Endothelial cell of umbilical vein (primary cell): ENCODE measurements around the gene TMEM222. TPM values are rescaled to one million over a fixed set of nuclear protein-coding genes. Genes with fewer than 3 reads are reported as not detected.

Source experiments
- BruUV-seq: library from RNA; stranded (reverse); fragments of 400-500 nt; replicated peaks from 2 replicates; lab custom pipeline; 2021; lab: Mats Ljungman, UMichigan
- CTCF ChIA-PET: fragments of 300-600, 350-600 bp; sonication (Branson Sonifier 250); formaldehyde crosslinking; loops from one replicate; lab custom pipeline; 2021; ENCODE audit warnings: antibody characterized with exemption, inconsistent platforms; lab: Charles Lee
- POLR2A ChIA-PET: fragments of 300-600, 350-600 bp; sonication (Branson Sonifier 250); formaldehyde crosslinking; loops from one replicate; lab custom pipeline; 2021; ENCODE audit warnings: antibody characterized with exemption, inconsistent platforms; lab: Charles Lee
- DNase-seq: peaks from one replicate; pipeline ENCODE4 v3.0.0-alpha.2; 2011; ENCODE audit warnings: low read depth, low spot score
- FAIRE-seq: peaks from 2 replicates; lab custom pipeline; 2011; peaks lifted over from hg19 to GRCh38; lab: Jason Lieb, UNC
- H2AFZ ChIP-seq: 2 replicates; pipeline ENCODE4 v1.6.0; 2012; ENCODE audit warnings: low read depth, low read length, control low read depth, inconsistent platforms
- H3K27ac ChIP-seq: 2 replicates; pipeline ENCODE4 v1.5.1; 2011; ENCODE audit warnings: low read depth, mild to moderate bottlenecking, control low read depth, low read length, moderate library complexity; ENCODE audit not compliant: insufficient read depth
- H3K27me3 ChIP-seq, 2 experiments: 2 replicates each; pipeline versions ENCODE4 v1.6.0 to v1.6.1; 2011; ENCODE audit warnings: low read length in 2 of 2, mixed read lengths in 1 of 2; ENCODE audit not compliant: control insufficient read depth in 2 of 2, insufficient read depth in 2 of 2
- H3K36me3 ChIP-seq, 2 experiments: 2 replicates in 1 of 2; 3 replicates in 1 of 2; pipeline ENCODE4 v1.5.1; 2011; ENCODE audit warnings: low read length in 2 of 2, mild to moderate bottlenecking in 1 of 2, moderate library complexity in 1 of 2; ENCODE audit not compliant: control insufficient read depth in 2 of 2, insufficient read depth in 2 of 2; ENCODE audit errors: extremely low read depth in 1 of 2
- H3K4me1 ChIP-seq: 3 replicates; pipeline ENCODE4 v1.5.1; 2011; ENCODE audit warnings: mild to moderate bottlenecking, low read length; ENCODE audit not compliant: control insufficient read depth, insufficient read depth; ENCODE audit errors: extremely low read depth
- H3K4me2 ChIP-seq: 2 replicates; pipeline ENCODE4 v1.6.1; 2011; ENCODE audit warnings: low read length, control low read depth, mixed read lengths; ENCODE audit not compliant: insufficient read depth
- H3K4me3 ChIP-seq, 3 experiments: fragments of 200-600 bp in 1 of 3; sonication (generic), shearing (Covaris generic) in 1 of 3; replicated peaks in 1 of 3; 2 replicates each; pipeline ENCODE4 v1.5.1; 2011 to 2016; ENCODE audit warnings: control low read depth in 3 of 3, low read length in 3 of 3, mild to moderate bottlenecking in 2 of 3, inconsistent platforms in 1 of 3, low read depth in 1 of 3, moderate library complexity in 1 of 3; ENCODE audit not compliant: insufficient read depth in 1 of 3
- H3K79me2 ChIP-seq: 2 replicates; pipeline ENCODE4 v1.6.0; 2012; ENCODE audit warnings: low read length, inconsistent platforms; ENCODE audit not compliant: control insufficient read depth, insufficient read depth
- H3K9ac ChIP-seq: replicated peaks from 2 replicates; pipeline ENCODE3; 2011; ENCODE audit warnings: low read length, control low read depth; ENCODE audit not compliant: insufficient read depth; ENCODE audit errors: extremely low read depth
- H3K9me1 ChIP-seq: replicated peaks from 3 replicates; pipeline ENCODE4 v1.6.0; 2011; ENCODE audit warnings: mild to moderate bottlenecking, low read length; ENCODE audit not compliant: control insufficient read depth, insufficient read depth; ENCODE audit errors: extremely low read depth
- H3K9me3 ChIP-seq: replicated peaks from 2 replicates; pipeline ENCODE4 v1.5.1; 2012; ENCODE audit warnings: low read length, inconsistent platforms; ENCODE audit not compliant: control insufficient read depth, insufficient read depth
- H4K20me1 ChIP-seq: replicated peaks from 2 replicates; pipeline ENCODE3; 2011; ENCODE audit warnings: mild to moderate bottlenecking, low read length; ENCODE audit not compliant: control insufficient read depth, insufficient read depth; ENCODE audit errors: extremely low read depth
- EZH2 ChIP-seq: IDR thresholded peaks from 2 replicates; pipeline ENCODE4 v1.6.1; 2012; ENCODE audit warnings: borderline replicate concordance, low read depth, mild to moderate bottlenecking, moderate library complexity, low read length, inconsistent platforms; ENCODE audit not compliant: severe bottlenecking
- FOS ChIP-seq: IDR thresholded peaks from 2 replicates; pipeline ENCODE4 v1.6.1; 2011; ENCODE audit warnings: mild to moderate bottlenecking, low read length, moderate library complexity, borderline replicate concordance; ENCODE audit not compliant: insufficient read depth
- GATA2 ChIP-seq: IDR thresholded peaks from 2 replicates; pipeline ENCODE4 v1.7.0; 2011; ENCODE audit warnings: low read depth, mild to moderate bottlenecking, moderate library complexity, mixed read lengths, low read length; ENCODE audit not compliant: insufficient read length, insufficient read depth
- MYC ChIP-seq: IDR thresholded peaks from one replicate; pipeline ENCODE4 v1.6.1; 2011; ENCODE audit warnings: mild to moderate bottlenecking, low read depth, low read length
- POLR2AphosphoS5 ChIP-seq: IDR thresholded peaks from 2 replicates; pipeline ENCODE4 v1.6.1; 2012; ENCODE audit warnings: low read depth, mild to moderate bottlenecking, control low read depth, low read length, moderate library complexity; ENCODE audit not compliant: insufficient read depth
- dilution Hi-C: fragments of 300-500 bp; cut with MboI; formaldehyde crosslinking; loops from one replicate; pipeline ENCODE4 v1.15.0; 2019; ENCODE audit warnings: low sequenced_read_pairs; ENCODE audit not compliant: extremely low pct_ligation_motif_present
- intact Hi-C: fragments of 100-400 bp; cut with micrococcal nuclease; formaldehyde crosslinking; loops from one replicate; pipeline ENCODE4 v1.10.0; 2022
- polyA plus RNA-seq, 4 experiments: library from polyadenylated mRNA; depleted of rRNA in 3 of 4; stranded (reverse) in 3 of 4; unstranded in 1 of 4; fragments of >200 nt; gene quantifications; 2 replicates each; pipeline versions ENCODE4 v1.2.1 to v1.2.3, GENCODE V29; 2011 to 2012; ENCODE audit warnings: missing spikeins in 1 of 4
- total RNA-seq: library from RNA; stranded (reverse); gene quantifications from 2 replicates; pipeline ENCODE4 v1.2.3, GENCODE V29; 2021

Gene TMEM222
- total and polyA plus RNA-seq, 2 donors (not counting 3 experiments of a cell fraction or from before 2014, with no cell fraction given) = 45.8 to 76.1 TPM

DNA sequence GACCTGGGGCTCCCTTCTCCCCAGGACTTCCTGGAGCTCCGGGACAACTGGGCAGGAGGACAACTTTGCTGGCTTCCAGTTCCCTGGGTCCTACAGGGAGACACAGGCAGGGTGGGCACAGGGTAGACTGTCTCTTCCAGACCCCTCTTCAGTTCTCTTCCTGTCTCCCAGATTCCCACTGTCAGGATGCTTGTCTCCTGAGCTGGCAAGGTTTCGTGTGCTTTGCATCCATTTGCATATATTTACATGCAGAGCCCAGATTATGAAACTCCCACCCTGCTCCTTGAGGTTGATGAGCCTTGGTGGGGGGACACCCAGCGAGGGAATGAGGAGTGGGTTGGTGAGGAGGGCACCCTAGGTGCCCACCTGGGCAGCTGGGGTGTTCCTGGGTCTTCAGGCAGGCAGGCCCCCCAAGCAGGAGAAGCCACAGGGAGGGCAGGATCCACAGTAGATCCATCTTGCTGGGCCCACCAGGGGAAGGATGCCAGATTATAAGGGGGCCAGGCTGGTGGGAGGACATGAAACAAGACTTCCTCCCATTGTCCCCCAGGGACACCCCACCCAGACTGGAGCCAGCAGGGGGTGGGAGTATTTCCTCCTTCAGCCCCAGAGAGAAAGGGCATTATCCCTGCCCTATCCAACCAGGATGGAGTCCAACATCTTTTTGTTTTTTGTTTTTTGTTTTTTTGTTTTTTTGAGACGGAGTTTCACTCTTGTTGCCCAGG is 52.6 kb downstream of the TMEM222 start, which contains the start of gene FCN3:
TSS of gene FCN3 (minus strand) at position 463 of the 725 bp plus-strand sequence. CDS start at position 457, 6 bp downstream.
- H3K9me3 ChIP-seq = no peaks in the 10 kb centered on the region
- no peak for FAIRE-seq
- H3K27ac ChIP-seq = no peak within 1 kb of the TSS
- no peak within 1 kb of the TSS for H3K9ac ChIP-seq
- no peak for TF ChIP-seq EZH2
- no peak for TF ChIP-seq MYC
- TF ChIP-seq GATA2 = no peak
- no peak for TF ChIP-seq POLR2AphosphoS5
- no peak for TF ChIP-seq FOS
- no peaks in the 10 kb centered on the region for H3K9me1 ChIP-seq
- BruUV-seq = no TSS peak
- intact Hi-C loops = no loop called here
- ChIA-PET CTCF (interaction anchor here (1.0 to 1.4 kb wide), 4 partner anchors 8 to 25 kb away, joined by 3 to 5 read pairs (median 3); partner anchors contain the start of gene MAP3K6), POLR2A (no interaction called here)
- H4K20me1 ChIP-seq = no peaks in the 10 kb centered on the region
- H3K79me2 ChIP-seq = no peaks in the 10 kb centered on the region
- no peaks in the 10 kb centered on the region for H3K27me3 ChIP-seq
- H3K36me3 ChIP-seq = no peaks in the 10 kb centered on the region
- H3K4me3 ChIP-seq = no peak within 1 kb of the TSS
- H2AFZ ChIP-seq = no peak within 1 kb of the TSS
- DNase-seq = no peak
- no peak within 1 kb of the TSS for H3K4me2 ChIP-seq
- dilution Hi-C loops = no loop called here
- no peaks in the 10 kb centered on the region for H3K4me1 ChIP-seq
